Nephron (organoid): Measurements from ENCODE around the gene KLHDC7B.

Experiments
- H3K27ac Mint-ChIP-seq, 3 experiments: 2 replicates each; pipeline ENCODE4 v1.8.0; 2020; ENCODE audit warnings: mixed read lengths in 3 of 3, mild to moderate bottlenecking in 2 of 3, moderate library complexity in 1 of 3
- H3K27me3 Mint-ChIP-seq: 2 replicates; pipeline ENCODE4 v1.8.0; 2021; ENCODE audit warnings: low read depth, mild to moderate bottlenecking, moderate library complexity, mixed read lengths
- H3K36me3 Mint-ChIP-seq: 2 replicates; pipeline ENCODE4 v1.8.0; 2020; ENCODE audit warnings: low read depth, mixed read lengths
- H3K4me1 Mint-ChIP-seq: 2 replicates; pipeline ENCODE4 v1.8.0; 2020; ENCODE audit warnings: mixed read lengths
- H3K4me3 Mint-ChIP-seq, 3 experiments: 2 replicates each; pipeline ENCODE4 v1.8.0; 2020; ENCODE audit warnings: mild to moderate bottlenecking in 3 of 3, mixed read lengths in 3 of 3, moderate library complexity in 2 of 3
- H3K9me3 Mint-ChIP-seq: 2 replicates; pipeline ENCODE4 v1.8.0; 2020; ENCODE audit warnings: mixed read lengths
- TF ChIP-seq, protein P1 (sequence below), 3 experiments: fragments of 200-600 bp; sonication (generic); IDR thresholded peaks; one replicate each; pipeline ENCODE4 v1.5.0; 2021; ENCODE audit warnings: antibody characterized with exemption in 3 of 3; ENCODE audit not compliant: unreplicated experiment in 3 of 3

Gene KLHDC7B

GRCh38 chr22:50520826-50521453, 24.8 kb upstream of the KLHDC7B start:
- H3K4me1 Mint-ChIP-seq, result peaks cover 6% of the 10 kb centered on the region
- H3K27me3 Mint-ChIP-seq, result no peaks in the 10 kb centered on the region
- H3K27ac Mint-ChIP-seq, result no peak overlapping the region
- H3K9me3 Mint-ChIP-seq, result no peaks in the 10 kb centered on the region
- TF ChIP-seq, protein P1, sequence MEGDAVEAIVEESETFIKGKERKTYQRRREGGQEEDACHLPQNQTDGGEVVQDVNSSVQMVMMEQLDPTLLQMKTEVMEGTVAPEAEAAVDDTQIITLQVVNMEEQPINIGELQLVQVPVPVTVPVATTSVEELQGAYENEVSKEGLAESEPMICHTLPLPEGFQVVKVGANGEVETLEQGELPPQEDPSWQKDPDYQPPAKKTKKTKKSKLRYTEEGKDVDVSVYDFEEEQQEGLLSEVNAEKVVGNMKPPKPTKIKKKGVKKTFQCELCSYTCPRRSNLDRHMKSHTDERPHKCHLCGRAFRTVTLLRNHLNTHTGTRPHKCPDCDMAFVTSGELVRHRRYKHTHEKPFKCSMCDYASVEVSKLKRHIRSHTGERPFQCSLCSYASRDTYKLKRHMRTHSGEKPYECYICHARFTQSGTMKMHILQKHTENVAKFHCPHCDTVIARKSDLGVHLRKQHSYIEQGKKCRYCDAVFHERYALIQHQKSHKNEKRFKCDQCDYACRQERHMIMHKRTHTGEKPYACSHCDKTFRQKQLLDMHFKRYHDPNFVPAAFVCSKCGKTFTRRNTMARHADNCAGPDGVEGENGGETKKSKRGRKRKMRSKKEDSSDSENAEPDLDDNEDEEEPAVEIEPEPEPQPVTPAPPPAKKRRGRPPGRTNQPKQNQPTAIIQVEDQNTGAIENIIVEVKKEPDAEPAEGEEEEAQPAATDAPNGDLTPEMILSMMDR (IDR thresholded peaks at IDR 0.05; ENCODE audit: unreplicated experiment in 3 of 3), result no peak
- H3K4me3 Mint-ChIP-seq, result no peak overlapping the region
- H3K36me3 Mint-ChIP-seq, result peaks cover 20% of the 10 kb centered on the region

DNA sequence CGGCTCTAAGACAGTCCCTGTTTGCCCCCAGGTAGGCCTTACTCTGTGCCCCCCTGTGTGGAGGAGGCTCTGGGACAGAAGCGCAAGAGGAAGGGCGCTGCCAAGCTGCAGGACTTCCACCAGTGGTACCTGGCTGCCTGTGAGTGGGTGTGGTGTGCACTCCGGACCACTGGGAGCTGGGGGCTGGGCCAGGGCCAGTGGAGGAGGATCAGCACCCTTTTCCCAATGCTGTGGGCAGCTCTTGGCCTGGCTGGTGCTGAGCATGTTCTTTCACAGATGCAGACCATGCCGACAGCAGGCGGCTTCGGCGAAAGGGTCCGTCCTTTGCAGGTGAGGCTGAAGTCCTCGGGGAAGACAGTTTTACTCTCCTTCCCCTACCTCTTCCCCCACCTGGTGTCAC, 24.0 kb upstream of the KLHDC7B start:
- no peak overlapping the region for H3K27ac Mint-ChIP-seq
- no peaks in the 10 kb centered on the region for H3K27me3 Mint-ChIP-seq
- TF ChIP-seq, protein P1 (IDR thresholded peaks at IDR 0.05; ENCODE audit: unreplicated experiment in 3 of 3), result no peak
- peak overlapping the region in 1 of 3 experiments; percentile 35 for H3K4me3 Mint-ChIP-seq
- no peaks in the 10 kb centered on the region for H3K9me3 Mint-ChIP-seq
- H3K36me3 Mint-ChIP-seq, result peaks cover 20% of the 10 kb centered on the region
- H3K4me1 Mint-ChIP-seq, result peaks cover 6% of the 10 kb centered on the region

- peaks cover 16% of the 10 kb centered on the region for H3K36me3 Mint-ChIP-seq
- H3K27ac Mint-ChIP-seq, result no peak overlapping the region
- TF ChIP-seq, protein P1 (IDR thresholded peaks at IDR 0.05; ENCODE audit: unreplicated experiment in 3 of 3), result no peak
- peaks cover 6% of the 10 kb centered on the region for H3K4me1 Mint-ChIP-seq
- no peaks in the 10 kb centered on the region for H3K9me3 Mint-ChIP-seq
- H3K4me3 Mint-ChIP-seq, result peak overlapping the region in 1 of 3 experiments; percentile 35
- H3K27me3 Mint-ChIP-seq, result peaks cover 2% of the 10 kb centered on the region
Measured at GRCh38 chr22:50522208-50522805, 23.4 kb upstream of the KLHDC7B start.

DNA sequence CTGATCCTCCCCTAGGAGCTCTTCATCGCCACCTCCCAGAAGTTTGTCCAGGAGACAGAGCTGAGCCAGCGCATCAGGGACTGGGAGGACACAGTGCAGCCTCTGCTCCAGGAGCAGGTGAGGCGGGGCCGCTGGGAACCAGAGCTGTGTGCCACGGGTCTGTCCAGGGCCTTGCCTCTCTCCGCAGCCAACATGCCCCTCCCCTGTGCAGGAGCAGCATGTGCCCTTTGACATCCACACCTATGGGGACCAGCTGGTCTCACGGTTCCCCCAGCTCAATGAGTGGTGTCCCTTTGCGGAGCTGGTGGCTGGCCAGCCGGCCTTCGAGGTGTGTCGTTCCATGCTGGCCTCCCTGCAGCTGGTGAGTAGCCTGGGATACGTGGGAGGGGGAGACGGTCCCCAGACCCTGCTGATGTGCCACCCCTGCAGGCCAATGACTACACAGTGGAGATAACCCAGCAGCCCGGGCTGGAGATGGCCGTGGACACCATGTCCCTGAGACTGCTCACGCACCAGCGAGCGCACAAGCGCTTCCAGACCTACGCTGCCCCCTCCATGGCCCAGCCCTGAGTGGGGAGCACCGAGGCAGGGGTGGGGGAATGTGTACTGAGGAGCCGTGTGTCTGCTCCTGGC, 22.8 kb upstream of the KLHDC7B start:
- H3K27me3 Mint-ChIP-seq, result peaks cover 8% of the 10 kb centered on the region
- peaks cover 16% of the 10 kb centered on the region for H3K36me3 Mint-ChIP-seq
- no peak overlapping the region for H3K27ac Mint-ChIP-seq
- H3K4me1 Mint-ChIP-seq, result peaks cover 6% of the 10 kb centered on the region
- H3K4me3 Mint-ChIP-seq, result peak overlapping the region; percentile 23 to 71 (median 58)
- no peaks in the 10 kb centered on the region for H3K9me3 Mint-ChIP-seq
- TF ChIP-seq, protein P1 (IDR thresholded peaks at IDR 0.05; ENCODE audit: unreplicated experiment in 3 of 3), result no peak

DNA sequence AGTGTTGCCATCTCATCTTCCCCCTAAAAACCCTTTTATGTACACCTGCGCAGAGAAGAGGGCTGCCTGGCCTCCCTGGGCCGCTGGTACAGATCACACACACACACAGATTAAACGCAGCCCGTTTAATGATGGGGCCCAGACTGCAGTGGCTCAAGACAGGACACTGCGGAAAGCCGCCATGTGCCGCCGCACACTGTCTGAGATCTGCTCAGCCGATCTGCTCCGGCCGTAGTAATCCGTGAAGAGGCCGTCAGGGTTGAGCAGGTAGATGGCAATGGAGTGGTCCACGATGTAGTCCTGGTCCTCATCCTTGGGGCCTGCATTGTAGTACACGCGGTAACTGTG, 22.3 kb upstream of the KLHDC7B start:
- H3K36me3 Mint-ChIP-seq, result peaks cover 16% of the 10 kb centered on the region
- peaks cover 6% of the 10 kb centered on the region for H3K4me1 Mint-ChIP-seq
- H3K9me3 Mint-ChIP-seq, result no peaks in the 10 kb centered on the region
- no peak overlapping the region for H3K27ac Mint-ChIP-seq
- peaks cover 12% of the 10 kb centered on the region for H3K27me3 Mint-ChIP-seq
- H3K4me3 Mint-ChIP-seq, result peak overlapping the region; percentile 23 to 71 (median 58)
- TF ChIP-seq, protein P1 (IDR thresholded peaks at IDR 0.05; ENCODE audit: unreplicated experiment in 3 of 3), result no peak
